A673 (cell line): ENCODE results near the gene SCMH1. TPM values are rescaled to one million over a fixed set of nuclear protein-coding genes. Genes with fewer than 3 reads are reported as not detected.
A peak's percentile ranks its signal among the peaks of the same experiment; 100 is the strongest.

Experiments used
- BruUV-seq: library from RNA; stranded (reverse); fragments of 400-500 nt; replicated peaks from 2 replicates; lab custom pipeline; 2021; lab: Mats Ljungman, UMichigan
- CTCF ChIA-PET: fragments of 300-600 bp; sonication (Branson Sonifier 250); formaldehyde crosslinking; loops from one replicate; lab custom pipeline; 2022; ENCODE audit warnings: antibody characterized with exemption; lab: Charles Lee
- POLR2A ChIA-PET: fragments of 300-600 bp; sonication (Branson Sonifier 250); formaldehyde crosslinking; loops from one replicate; lab custom pipeline; 2022; ENCODE audit warnings: antibody characterized with exemption; ENCODE audit not compliant: low non-redundant PET; lab: Charles Lee
- DNase-seq: peaks from one replicate; pipeline ENCODE4 v3.0.0-alpha.2; 2015; ENCODE audit warnings: low spot score
- H3K27ac ChIP-seq: fragments of 200-600 bp; sonication (generic); 2 replicates; pipeline ENCODE4 v1.5.1; 2016; ENCODE audit warnings: mixed run types, low read depth, mild to moderate bottlenecking, mixed read lengths, antibody characterized with exemption, low read length; ENCODE audit not compliant: poor library complexity, severe bottlenecking
- H3K27me3 ChIP-seq: fragments of 200-600 bp; sonication (generic); replicated peaks from 2 replicates; pipeline ENCODE4 v1.6.1; 2017; ENCODE audit warnings: mixed run types, low read depth, mild to moderate bottlenecking, mixed read lengths, antibody characterized with exemption, low read length; ENCODE audit not compliant: insufficient read depth, poor library complexity
- H3K36me3 ChIP-seq: fragments of 200-600 bp; sonication (generic); 2 replicates; pipeline ENCODE4 v1.6.1; 2016; ENCODE audit warnings: mixed run types, mild to moderate bottlenecking, mixed read lengths, antibody characterized with exemption, low read length; ENCODE audit not compliant: insufficient read depth, poor library complexity, severe bottlenecking
- H3K4me1 ChIP-seq: fragments of 200-600 bp; sonication (generic); 2 replicates; pipeline ENCODE4 v1.6.1; 2017; ENCODE audit warnings: mixed run types, mild to moderate bottlenecking, mixed read lengths, antibody characterized with exemption, low read length; ENCODE audit not compliant: insufficient read depth, poor library complexity, severe bottlenecking
- H3K4me3 ChIP-seq: fragments of 200-600 bp; sonication (generic); 2 replicates; pipeline ENCODE4 v1.5.1; 2016; ENCODE audit warnings: low read depth, mixed run types, mild to moderate bottlenecking, mixed read lengths, low read length; ENCODE audit not compliant: poor library complexity, severe bottlenecking
- H3K9me3 ChIP-seq: fragments of 200-600 bp; sonication (generic); 2 replicates; pipeline ENCODE4 v1.6.1; 2016; ENCODE audit warnings: mixed run types, low read depth, mild to moderate bottlenecking, mixed read lengths, antibody characterized with exemption, low read length; ENCODE audit not compliant: poor library complexity, severe bottlenecking
- EZH2 ChIP-seq: fragments of 200-600 bp; sonication (generic); IDR thresholded peaks from 2 replicates; pipeline ENCODE4 v1.6.1; 2017; ENCODE audit warnings: borderline replicate concordance, low read depth, mild to moderate bottlenecking, mixed read lengths, antibody characterized with exemption, low read length; ENCODE audit not compliant: poor library complexity, severe bottlenecking
- intact Hi-C: fragments of 100-400 bp; cut with micrococcal nuclease; formaldehyde crosslinking; loops from one replicate; pipeline ENCODE4 v1.10.0; 2022; ENCODE audit not compliant: unreplicated experiment
- total RNA-seq: library from RNA; stranded (reverse); gene quantifications from 2 replicates; pipeline ENCODE4 v1.2.3, GENCODE V29; 2021
- TF ChIP-seq, protein P1 (sequence below): fragments of 300-800, 200-600 bp; sonication (generic); conservative IDR thresholded peaks from 2 replicates; pipeline ENCODE4 v1.5.1; 2017; ENCODE audit warnings: low read depth, mild to moderate bottlenecking, antibody characterized with exemption, low read length, moderate library complexity, mixed read lengths

The SCMH1 gene
- total RNA-seq, 1 experiment from 2014 or later = 30.4 TPM

DNA sequence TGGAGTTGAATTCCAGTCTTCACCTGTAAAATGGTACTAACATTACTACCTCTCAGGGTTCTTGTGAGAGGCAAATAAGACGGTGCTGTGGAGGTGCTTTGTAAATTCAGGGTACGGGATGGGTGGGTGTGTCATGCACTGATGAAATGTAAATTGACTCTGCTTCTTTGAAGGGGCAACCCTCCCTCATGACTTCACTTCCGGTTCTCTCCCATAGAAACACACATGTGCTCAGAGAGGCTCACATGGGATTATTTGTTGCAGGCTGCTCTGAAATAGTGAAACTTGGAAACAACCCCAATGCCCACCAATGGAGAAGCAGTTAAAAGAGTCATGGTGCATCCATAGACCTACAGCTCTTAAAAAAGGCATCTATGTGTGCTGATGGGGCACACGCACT, 44.9 kb upstream of the SCMH1 start:
- Histone ChIP-seq H3K27me3 (peaks cover 9% of the 10 kb centered on the region), H3K4me3 (no peak overlapping the region), H3K4me1 (no peaks in the 10 kb centered on the region), H3K36me3 (no peaks in the 10 kb centered on the region), H3K27ac (no peak overlapping the region), H3K9me3 (no peaks in the 10 kb centered on the region)
- intact Hi-C loops = no loop called here
- ChIA-PET CTCF (no interaction called here), POLR2A (no interaction called here)
- DNase-seq = peak; percentile 48
- no peak for TF ChIP-seq EZH2
- TF ChIP-seq, protein P1, sequence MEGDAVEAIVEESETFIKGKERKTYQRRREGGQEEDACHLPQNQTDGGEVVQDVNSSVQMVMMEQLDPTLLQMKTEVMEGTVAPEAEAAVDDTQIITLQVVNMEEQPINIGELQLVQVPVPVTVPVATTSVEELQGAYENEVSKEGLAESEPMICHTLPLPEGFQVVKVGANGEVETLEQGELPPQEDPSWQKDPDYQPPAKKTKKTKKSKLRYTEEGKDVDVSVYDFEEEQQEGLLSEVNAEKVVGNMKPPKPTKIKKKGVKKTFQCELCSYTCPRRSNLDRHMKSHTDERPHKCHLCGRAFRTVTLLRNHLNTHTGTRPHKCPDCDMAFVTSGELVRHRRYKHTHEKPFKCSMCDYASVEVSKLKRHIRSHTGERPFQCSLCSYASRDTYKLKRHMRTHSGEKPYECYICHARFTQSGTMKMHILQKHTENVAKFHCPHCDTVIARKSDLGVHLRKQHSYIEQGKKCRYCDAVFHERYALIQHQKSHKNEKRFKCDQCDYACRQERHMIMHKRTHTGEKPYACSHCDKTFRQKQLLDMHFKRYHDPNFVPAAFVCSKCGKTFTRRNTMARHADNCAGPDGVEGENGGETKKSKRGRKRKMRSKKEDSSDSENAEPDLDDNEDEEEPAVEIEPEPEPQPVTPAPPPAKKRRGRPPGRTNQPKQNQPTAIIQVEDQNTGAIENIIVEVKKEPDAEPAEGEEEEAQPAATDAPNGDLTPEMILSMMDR = no peak
- BruUV-seq = no TSS peak

DNA sequence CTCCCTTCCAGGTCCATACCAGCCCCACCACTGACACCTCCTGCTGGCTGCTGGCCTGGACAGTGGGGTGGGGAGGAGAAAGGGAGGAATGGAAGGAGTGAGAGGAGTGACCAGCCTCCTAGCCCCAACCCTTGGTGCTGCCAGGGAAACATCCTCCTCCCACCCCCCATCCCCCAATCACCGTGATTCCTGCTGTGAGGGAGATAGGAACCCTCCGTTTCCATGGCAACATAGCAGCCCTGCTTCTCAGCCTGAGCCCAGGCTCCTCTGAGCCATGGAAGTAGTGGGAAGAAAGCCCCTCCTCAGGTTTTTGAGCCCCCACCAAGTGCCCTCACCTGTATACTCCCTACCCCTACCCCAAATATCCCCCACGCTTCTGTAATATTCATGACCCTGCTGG, 44.4 kb upstream of the SCMH1 start:
- BruUV-seq = no TSS peak
- intact Hi-C loops = no loop called here
- no peak overlapping the region for H3K4me3 ChIP-seq
- H3K27me3 ChIP-seq = peaks cover 9% of the 10 kb centered on the region
- TF ChIP-seq, protein P1 = no peak
- TF ChIP-seq EZH2 = no peak
- H3K4me1 ChIP-seq = no peaks in the 10 kb centered on the region
- no peaks in the 10 kb centered on the region for H3K36me3 ChIP-seq
- H3K27ac ChIP-seq = no peak overlapping the region
- DNase-seq = no peak
- no peaks in the 10 kb centered on the region for H3K9me3 ChIP-seq
- POLR2A ChIA-PET = no interaction called here
- CTCF ChIA-PET = no interaction called here

DNA sequence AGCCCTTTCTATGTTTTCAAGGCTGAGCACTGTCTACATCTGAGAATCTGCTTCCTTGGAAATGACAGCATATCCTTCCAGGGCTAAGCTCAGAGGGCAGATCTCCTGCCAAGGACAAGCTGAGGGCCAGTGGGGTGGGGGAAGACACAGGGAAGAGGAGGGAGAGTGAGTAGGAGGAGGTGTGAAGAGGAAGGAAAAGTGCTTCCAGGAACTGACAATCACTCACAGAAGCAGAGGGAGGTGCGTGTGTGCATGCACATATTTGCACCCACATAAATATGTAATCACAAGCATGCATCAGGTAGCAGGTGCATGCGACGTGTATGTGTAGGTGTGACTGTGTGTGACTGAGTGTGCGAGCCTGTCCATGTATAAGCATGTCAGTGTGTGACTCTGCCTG, 43.7 kb upstream of the SCMH1 start:
- H3K4me3 ChIP-seq = no peak overlapping the region
- peaks cover 8% of the 10 kb centered on the region for H3K27me3 ChIP-seq
- DNase-seq = no peak
- CTCF ChIA-PET = no interaction called here
- POLR2A ChIA-PET = no interaction called here
- no peak for TF ChIP-seq EZH2
- TF ChIP-seq, protein P1 = no peak
- no peak overlapping the region for H3K27ac ChIP-seq
- BruUV-seq = no TSS peak
- no peaks in the 10 kb centered on the region for H3K9me3 ChIP-seq
- no peaks in the 10 kb centered on the region for H3K36me3 ChIP-seq
- intact Hi-C loops = no loop called here
- no peaks in the 10 kb centered on the region for H3K4me1 ChIP-seq
